Measurements from ENCODE around the gene TRIM13. TPM values are rescaled to one million over a fixed set of nuclear protein-coding genes. Genes with fewer than 3 reads are reported as not detected.

The TRIM13 gene
- total and polyA plus RNA-seq, 2 of the 8 experiments (the other 6 are each of a cell fraction or from before 2014, with no cell fraction given) = 21.2 to 31.5 TPM

DNA sequence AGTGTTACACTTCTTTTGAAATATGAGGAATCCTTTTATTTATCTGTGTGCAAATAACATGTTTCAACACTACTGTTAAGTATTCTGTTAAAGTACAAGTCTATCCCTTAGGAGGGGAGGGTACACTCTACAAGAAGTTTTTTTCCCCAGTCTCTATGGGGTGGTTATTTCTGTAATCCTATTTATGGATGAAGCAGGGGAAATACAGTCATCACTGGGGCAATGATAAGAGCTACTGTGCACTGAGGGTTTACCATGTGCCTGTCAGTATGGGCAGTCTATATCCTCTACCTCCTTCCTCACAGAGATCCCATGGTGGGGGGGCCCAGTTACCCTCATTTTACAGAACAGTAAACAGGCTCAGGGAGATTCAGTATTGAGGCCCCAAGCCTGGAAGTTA, 16.6 kb upstream of the TRIM13 start:
- Histone ChIP-seq H3K23me2 (ENCODE audit: low read depth, low read length) (no peaks in the 10 kb centered on the region), H3K79me1 (ENCODE audit: low read depth, low read length) (no peaks in the 10 kb centered on the region), H4K20me1 (replicated peaks in 1 of 2; ENCODE audit: control insufficient read depth in 1 of 2, insufficient read depth in 2 of 2, low read length in 2 of 2) (no peaks in the 10 kb centered on the region), H3K18ac (ENCODE audit: extremely low read depth, low read length) (no peak overlapping the region), H2BK15ac (ENCODE audit: low read length) (no peak overlapping the region), H3K9ac (replicated peaks in 1 of 4; ENCODE audit: extremely low read depth in 1 of 4, low read depth in 3 of 4, low read length in 3 of 4) (no peak overlapping the region), H3K27me3 (replicated peaks in 1 of 4; ENCODE audit: control insufficient read depth in 3 of 4, extremely low read depth in 1 of 4, insufficient read depth in 3 of 4, low read length in 3 of 4) (no peaks in the 10 kb centered on the region), H3K4me1 (replicated peaks in 1 of 4; ENCODE audit: control insufficient read depth in 3 of 4, insufficient read depth in 4 of 4, low read length in 3 of 4) (no peaks in the 10 kb centered on the region), H3K56ac (replicated peaks; ENCODE audit: insufficient read length, low read depth, low read length) (no peak overlapping the region), H4K5ac (ENCODE audit: insufficient read length, low read depth, low read length) (no peak overlapping the region), H3K4me2 (ENCODE audit: insufficient read depth in 1 of 2, low read depth in 2 of 2, low read length in 2 of 2) (no peak overlapping the region), H3K14ac (ENCODE audit: insufficient read length) (no peak overlapping the region), H2BK12ac (ENCODE audit: low read depth, low read length) (no peak overlapping the region), H4K8ac (ENCODE audit: extremely low read depth, insufficient read depth, low read length) (no peak overlapping the region), H2AK5ac (ENCODE audit: low read depth, low read length) (no peak overlapping the region), H3K4ac (replicated peaks; ENCODE audit: insufficient read length, low read depth, low read length) (no peak overlapping the region), H2AFZ (ENCODE audit: low read length) (no peak overlapping the region), H2BK5ac (ENCODE audit: low read depth, low read length) (no peak overlapping the region), H3K36me3 (ENCODE audit: control insufficient read depth in 2 of 4, insufficient read depth in 4 of 4, low read length in 3 of 4) (no peaks in the 10 kb centered on the region), H3K23ac (ENCODE audit: insufficient read length) (no peak overlapping the region), H2BK120ac (replicated peaks; ENCODE audit: low read depth, low read length) (no peak overlapping the region), H3K9me3 (ENCODE audit: insufficient read depth in 2 of 2, low read depth in 1 of 2, low read length in 1 of 2) (no peaks in the 10 kb centered on the region), H3K27ac (ENCODE audit: low read depth, low read length) (no peak overlapping the region), H4K91ac (replicated peaks; ENCODE audit: insufficient read length, low read length) (no peak overlapping the region), H3K4me3 (ENCODE audit: extremely low read depth in 1 of 4, insufficient read depth in 2 of 4, low read depth in 3 of 4, low read length in 4 of 4) (no peak overlapping the region), H2BK20ac (ENCODE audit: low read length) (no peak overlapping the region), H3K79me2 (ENCODE audit: control insufficient read depth in 1 of 2, insufficient read depth in 2 of 2, low read length in 2 of 2) (no peaks in the 10 kb centered on the region)
- CTCF ChIA-PET (ENCODE audit: partially characterized antibody) = interaction anchor here (0.7 to 2.7 kb wide), 4 partner anchors 9 to 1305 kb away, joined by 3 to 10 read pairs (median 4); no protein-coding TSS in a partner anchor
- FAIRE-seq (no peak), DNase-seq (ENCODE audit: low read depth in 1 of 2, low spot score in 2 of 2) (no peak)
- POLR2A ChIA-PET (ENCODE audit: partially characterized antibody) = interaction anchor here (0.6 kb wide), 1 partner anchor 1101 kb away, joined by 3 read pairs; no protein-coding TSS in a partner anchor
- TF ChIP-seq, protein P1, sequence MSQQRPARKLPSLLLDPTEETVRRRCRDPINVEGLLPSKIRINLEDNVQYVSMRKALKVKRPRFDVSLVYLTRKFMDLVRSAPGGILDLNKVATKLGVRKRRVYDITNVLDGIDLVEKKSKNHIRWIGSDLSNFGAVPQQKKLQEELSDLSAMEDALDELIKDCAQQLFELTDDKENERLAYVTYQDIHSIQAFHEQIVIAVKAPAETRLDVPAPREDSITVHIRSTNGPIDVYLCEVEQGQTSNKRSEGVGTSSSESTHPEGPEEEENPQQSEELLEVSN (IDR thresholded peaks at IDR 0.05) = no peak
- TF ChIP-seq NANOG (IDR thresholded peaks at IDR 0.05; ENCODE audit: insufficient read depth, low read depth, low read length, poor library complexity, severe bottlenecking) (no peak), GTF2F1 (IDR thresholded peaks at IDR 0.05; ENCODE audit: borderline replicate concordance, low read depth, low read length) (no peak), TCF12 (IDR thresholded peaks at IDR 0.05; ENCODE audit: low read depth, low read length) (no peak), TAF7 (optimal IDR thresholded peaks at IDR 0.05; ENCODE audit: borderline replicate concordance, low read depth, low read length) (no peak), SIX5 (IDR thresholded peaks at IDR 0.05; ENCODE audit: low read depth, low read length) (no peak), SAP30 (IDR thresholded peaks at IDR 0.05; ENCODE audit: insufficient read depth, insufficient replicate concordance, low read length) (no peak), PHF8 (conservative IDR thresholded peaks at IDR 0.05; ENCODE audit: low read depth, low read length) (no peak), BCL11A (IDR thresholded peaks at IDR 0.05; ENCODE audit: low read depth in 2 of 2, low read length in 2 of 2) (no peak), GABPA (IDR thresholded peaks at IDR 0.05; ENCODE audit: borderline replicate concordance, insufficient read depth, low read length) (no peak), SRF (IDR thresholded peaks at IDR 0.05; ENCODE audit: low read depth, low read length) (no peak), RBBP5 (IDR thresholded peaks at IDR 0.05; ENCODE audit: borderline replicate concordance, low read depth, low read length) (no peak), SUZ12 (IDR thresholded peaks at IDR 0.05; ENCODE audit: low read length) (no peak), POU5F1 (IDR thresholded peaks at IDR 0.05; ENCODE audit: low read depth, low read length) (no peak), JUN (IDR thresholded peaks at IDR 0.05; ENCODE audit: low read depth, low read length) (no peak)
